ENCODE results near the gene ZFAND3.

- TF ChIP-seq EZH2 (IDR thresholded peaks at IDR 0.05; ENCODE audit: borderline replicate concordance, insufficient read depth, low read length, poor library complexity, severe bottlenecking) = no peak
- TF ChIP-seq CTCF (IDR thresholded peaks at IDR 0.05; ENCODE audit: poor library complexity, severe bottlenecking) = no peak
Measured at GRCh38 chr6:37988127-37988526, 168.6 kb downstream of the ZFAND3 start.

Data from neural cell (in vitro differentiated cells).